ENCODE measurements around the gene MFNG.

The MFNG gene

DNA sequence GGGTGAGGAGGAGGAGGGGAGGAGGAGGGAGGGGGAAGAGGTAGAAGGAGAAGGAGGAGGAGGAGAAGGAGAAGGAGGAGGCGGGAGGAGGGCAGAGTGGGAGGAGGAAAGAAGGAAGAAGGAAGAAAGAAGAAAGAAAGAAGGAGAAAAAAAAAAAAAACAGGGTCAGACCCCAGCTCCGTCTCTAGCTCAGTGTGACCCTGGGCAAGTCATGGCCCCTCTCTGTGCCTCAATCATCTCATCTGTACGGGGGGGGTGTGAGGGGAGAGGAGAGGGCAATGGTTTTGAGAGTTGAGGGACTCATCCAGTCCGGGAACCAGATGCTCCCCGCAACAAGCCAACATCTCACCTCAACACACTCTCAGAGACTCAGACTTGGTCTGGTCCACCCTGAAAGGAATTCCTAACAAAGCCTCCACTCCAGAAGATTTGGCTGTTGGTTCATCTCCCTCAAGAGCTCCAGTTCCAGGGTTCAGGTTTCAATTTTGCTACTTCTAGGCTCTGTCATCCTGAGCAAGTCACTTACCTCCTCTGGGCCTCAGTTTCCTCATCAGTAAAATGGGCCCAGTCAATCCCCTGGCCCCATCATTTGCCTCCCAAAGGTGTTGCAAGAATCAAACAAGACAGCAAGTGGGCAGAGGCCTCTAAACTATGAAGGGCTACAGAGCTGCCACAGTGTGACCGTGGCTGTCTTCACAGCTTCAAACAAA is 25.4 kb upstream of the MFNG start:
- DNase-seq, result no peak

DNA sequence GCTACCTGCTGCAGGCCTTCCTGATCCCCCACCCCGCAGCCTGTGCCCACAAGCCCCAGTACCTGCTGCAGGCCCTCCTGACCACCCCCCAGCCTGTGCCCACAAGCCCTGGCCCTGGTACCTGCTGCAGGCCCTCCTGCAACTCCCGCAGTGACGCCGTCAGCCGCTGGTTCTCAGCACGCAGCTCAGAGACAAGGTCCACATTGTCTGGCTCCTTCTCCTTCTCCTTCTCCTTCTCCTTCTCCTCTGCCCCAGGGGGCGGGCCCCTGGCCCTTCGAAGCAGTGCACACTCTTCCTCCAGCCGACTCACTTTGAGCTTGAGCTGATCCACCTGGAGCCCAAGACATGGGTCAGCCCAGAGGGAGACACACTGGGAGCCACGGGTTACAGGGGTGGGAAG is 23.9 kb upstream of the MFNG start:
- no peak for DNase-seq

DNA sequence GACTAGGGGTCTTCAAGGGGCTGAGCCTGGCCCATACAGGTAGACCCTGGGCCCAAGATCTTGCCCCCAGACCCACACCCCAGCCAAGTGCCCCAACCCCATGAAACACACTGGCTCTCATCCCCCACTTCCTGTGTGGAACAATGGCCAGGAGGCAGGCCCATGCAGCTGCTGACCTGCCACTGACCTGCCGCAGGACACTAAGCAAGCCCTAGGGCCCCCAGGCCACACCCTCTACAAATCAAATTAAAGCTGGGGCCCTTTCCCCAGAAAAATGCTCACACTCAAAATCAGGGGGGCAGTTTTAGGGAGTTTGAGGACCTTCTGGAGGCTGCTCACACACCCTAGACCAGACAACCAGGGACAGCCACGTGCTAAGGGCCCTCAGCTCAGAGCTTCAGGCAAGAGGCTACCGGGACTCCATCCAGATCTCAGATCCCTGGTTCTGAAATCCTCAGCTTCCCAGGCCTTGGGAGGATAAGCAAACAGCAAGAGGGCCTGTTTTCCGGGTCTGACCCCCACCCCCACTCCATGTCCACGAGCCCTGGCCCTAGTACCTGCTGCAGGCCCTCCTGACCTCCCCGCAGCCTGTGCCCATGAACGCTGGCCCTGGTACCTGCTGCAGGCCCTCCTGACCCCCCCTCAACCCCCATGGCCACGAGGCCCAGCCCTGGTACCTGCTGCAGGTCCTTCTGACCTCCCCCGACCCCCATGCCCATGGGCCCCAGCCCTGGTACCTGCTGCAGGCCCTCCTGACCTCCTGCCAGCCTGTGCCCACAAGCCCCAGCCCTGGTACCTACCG is 23.1 kb upstream of the MFNG start:
- no peak for DNase-seq

DNA sequence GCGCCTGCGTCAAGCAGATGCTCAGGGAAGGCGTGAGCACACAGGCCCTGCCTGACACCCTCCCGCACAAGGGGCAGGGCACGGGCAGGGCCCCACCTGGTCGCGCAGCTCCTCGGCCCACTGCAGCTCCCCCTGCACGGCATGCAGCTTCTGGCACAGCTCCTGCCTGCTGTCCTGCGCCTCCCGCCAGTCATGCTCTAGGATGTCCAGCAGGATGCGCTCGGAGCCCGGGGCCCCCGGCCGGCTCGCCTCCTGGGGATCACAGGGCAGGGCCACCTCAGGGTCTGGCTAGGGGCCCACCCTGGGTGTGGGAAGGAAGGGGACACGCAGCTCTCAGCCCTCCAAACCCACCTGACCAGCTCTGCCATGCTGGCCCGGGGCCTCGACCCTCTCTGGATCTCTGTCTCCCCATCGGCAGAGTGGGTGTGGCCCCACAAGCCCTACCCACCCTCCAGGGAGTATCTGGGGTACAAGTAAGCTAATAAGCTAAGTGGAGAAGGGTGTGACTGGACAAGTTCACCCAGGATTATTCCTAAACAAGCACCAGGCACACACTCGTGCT is 22.3 kb upstream of the MFNG start:
- DNase-seq, result no peak

DNA sequence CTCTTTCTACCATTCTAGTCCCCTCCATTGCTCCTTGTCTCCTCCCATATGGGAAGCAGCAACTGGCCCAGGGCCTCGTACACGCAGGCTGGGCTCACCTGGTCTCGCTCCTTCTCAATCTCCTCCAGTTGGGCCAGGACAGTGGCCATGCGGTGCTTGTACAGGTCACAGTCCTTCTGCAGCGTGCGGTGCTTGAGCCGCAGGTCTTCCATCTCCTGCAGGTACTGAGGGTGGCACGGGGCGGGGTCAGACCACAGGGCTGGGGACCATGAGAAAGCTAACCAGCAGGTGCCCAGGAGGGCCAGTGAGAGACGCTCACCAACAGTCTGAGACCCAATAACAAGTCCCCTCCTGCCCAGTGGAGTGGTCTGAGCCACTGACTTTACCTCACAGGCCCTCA is 21.5 kb upstream of the MFNG start:
- no peak for DNase-seq

DNA sequence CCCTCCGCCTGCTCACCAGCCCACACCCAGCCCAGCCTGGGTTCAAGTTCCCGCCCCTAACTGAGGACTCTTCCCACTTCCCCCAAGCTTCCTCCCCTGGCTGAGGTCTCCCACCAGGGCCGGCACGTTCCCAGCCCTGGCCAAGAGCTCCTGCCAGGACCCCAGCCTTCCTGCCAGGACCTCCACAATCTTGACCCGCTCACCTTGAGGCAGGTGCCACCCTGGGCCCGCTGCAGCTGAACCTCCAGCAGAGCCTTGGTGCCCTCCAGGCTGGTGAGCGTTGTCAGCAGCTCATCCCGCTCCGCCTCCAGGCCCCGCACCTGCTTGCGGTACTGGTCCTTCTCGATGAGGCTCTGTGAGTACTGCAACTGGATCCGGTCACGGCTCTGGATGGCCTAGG is 19.8 kb upstream of the MFNG start:
- no peak for DNase-seq

DNA sequence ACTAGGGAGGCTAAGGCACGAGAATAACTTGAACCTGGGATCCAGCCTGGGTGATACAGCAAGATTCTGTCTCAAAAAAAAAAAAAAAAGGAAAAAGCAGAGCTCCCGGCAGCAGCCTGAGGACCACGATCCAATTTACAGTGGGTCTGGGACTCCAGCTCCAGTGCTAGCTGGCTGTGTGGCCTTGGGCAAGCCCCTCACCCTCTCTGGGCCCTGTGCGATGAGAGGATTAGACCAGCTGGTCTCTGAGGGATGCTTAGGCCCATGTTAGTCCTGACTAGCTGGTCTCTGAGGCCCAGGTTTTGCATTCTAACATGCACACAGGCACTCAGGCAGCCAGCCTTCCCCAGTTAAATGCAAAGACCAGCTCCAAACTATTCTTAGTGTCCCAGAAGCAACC is 19.4 kb upstream of the MFNG start:
- no peak for DNase-seq

DNA sequence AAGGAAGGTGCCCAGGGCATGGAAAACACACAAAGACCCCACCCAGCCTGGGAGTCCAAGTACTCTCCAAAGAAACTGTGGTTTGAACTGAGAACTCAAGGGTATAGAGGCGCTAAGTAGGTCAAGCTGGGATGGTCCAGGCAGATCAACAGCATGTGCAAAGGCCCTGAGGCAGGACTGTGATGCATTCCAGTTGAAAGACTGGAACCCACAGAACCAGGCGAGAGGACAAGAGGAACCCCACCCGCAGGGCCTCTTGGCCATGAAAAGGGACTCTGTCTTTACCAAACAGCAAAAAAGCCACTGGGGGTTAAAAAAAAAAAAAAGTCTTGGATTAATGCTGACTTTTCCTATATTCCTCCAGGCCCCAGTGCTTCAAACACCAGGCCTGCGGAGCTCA is 18.8 kb upstream of the MFNG start:
- no peak for DNase-seq

DNA sequence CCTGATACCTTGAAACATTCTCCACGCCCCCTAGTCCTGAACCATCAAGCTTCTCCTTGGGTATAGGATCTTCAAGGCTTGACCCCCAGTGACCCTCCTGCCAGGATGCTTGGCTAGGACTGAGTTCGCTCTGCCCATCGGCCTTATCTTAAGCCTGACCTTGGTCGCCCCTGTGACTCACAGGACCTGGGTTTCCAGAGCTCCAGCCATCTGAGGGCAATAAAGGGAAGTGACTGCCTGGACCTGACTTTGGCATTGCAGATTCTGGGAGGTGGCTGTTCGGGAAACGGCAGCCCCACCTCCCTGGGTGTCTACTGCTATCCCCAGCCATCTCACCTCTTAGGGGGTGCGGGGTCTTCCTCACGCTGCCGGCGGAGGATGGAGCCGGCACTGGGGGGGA is 17.7 kb upstream of the MFNG start:
- DNase-seq, result no peak

DNA sequence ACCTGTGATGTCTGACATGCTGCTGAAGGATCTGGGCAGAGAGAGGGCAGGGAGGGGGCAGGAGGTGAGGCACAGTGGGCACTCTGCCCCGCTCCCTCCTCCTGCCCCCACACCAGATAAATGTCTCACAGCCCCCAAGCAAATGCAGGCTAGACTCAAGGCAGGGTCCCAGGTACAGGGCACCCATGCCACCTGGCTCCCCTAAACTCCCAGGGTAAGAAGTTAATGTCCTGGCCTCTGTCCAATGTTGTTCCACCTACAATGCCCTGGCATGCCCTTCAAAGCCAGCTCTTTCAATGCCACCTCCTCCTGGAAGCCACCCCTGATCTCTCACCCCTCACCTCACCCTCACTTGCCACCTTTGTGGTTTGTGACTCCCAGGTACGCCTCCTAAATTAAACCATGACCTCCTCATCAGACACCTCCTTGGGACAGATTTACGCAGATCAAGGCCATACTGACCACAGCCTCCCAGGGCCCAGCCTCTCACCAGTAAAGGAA is 17.0 kb upstream of the MFNG start:
- no peak for DNase-seq

DNA sequence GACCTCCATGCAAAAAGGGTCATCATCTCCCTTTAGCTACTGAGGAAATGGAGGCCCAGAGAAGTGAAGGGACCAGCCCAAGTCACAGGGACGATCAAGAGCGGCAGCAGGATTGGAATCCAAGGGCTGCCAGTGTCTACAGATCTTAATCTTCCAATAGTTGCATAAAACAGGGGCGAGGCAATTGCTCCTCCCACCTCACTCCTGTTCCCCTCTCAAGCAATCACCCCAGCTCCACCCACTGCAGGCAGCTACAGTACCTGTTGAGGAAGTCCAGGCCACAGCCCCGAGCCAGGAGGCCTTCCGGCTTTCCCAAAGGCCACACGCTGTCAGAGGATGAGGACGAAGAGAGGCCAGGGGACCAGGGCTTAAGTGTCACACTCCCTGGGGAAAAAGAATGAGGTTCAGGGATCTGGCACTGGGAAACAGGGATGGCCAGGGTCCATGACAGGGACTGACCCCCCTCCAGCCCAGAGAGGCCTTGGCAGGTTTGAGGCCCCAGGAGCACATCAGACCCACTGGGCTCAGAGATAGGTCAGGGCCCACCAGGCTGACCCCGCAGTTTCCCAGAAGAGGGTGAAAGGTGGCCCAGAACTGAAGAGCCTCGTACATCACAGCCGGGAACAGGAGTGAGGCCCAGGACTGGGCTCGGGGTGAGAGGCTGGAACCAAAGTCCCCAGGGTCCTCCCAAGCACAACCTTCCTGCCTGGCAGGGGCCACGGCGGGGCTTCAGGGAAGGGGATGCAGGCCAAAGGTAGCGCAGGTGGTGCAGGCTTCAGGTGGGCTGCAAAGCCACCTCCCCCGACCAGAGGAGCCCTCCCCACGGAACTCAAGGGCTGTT is 16.4 kb upstream of the MFNG start:
- DNase-seq, result no peak

DNA sequence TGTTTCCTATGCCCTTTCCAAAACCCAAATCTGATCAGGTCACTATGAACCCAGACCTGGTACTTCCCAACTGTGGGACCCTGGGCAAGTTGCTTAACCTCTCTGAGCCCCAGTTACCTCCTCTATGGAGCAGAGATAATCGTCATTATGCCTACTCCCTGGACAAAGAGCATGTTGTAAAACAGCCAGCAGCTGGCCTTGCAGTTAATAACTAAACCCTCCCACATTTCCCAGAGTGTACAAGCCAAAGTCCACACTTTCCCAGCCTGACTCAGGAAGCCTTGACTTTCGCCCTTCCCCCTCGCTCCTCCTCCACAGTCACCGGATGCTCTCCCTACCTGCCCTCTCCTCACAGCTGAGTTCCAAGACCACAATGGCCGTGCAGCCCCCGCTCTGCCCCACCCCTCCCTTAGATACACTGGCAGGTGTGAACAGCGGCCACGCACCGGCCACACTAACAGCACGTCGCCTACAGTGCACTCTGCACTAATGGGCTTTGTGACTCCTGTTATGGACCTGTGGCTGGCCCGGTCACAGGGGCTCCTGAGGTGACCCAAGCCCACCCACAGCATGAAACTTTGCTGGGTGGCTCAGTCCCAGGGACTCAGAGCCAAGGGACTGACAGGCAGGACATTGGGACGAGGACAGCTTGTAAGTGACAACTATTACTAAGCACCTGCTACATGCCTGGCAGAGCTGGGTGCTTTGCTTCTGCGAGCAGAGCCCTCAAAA is 15.6 kb upstream of the MFNG start:
- DNase-seq, result peak; percentile 72

DNA sequence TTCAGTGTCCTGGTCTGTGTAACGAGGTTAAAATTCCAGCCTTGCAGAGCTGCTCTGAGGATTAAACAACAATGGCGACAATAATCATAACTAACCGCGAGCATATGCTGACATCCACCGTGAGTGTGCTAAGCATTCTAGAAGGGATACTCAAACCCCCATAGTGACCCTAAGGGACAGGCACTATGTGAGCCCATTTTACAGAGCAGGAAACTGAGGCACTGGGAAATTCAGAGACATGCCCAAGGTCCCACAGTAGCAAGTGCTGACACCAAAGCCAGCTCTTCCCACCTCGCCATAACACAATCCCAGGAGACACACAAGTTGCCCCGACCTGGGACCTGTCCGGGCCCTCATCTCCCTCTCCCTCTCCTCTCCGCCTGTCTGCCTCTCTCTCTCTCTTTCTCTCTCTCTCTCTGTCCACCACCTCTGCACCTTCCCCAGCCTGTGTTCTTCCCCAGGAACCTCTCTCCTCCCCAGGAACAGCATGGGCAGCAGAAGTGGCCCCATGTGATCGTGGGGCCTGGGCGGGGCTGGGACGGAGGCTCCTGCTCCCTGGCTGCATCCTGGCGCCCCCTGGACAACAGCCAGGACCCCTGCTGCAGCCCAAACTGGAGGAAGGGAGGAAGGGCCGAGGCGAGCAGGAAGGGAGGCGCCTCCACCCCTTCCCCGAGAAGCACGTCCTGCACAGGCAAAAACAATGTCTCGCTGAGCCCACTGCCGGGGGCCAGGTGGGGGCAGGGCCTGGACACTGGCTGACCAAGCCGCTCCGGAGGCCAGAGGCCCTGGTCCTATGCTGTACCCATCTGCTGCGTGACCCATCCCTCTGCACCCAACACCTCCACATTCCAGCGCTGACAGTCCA is 14.8 kb upstream of the MFNG start:
- DNase-seq, result peak; percentile 20

DNA sequence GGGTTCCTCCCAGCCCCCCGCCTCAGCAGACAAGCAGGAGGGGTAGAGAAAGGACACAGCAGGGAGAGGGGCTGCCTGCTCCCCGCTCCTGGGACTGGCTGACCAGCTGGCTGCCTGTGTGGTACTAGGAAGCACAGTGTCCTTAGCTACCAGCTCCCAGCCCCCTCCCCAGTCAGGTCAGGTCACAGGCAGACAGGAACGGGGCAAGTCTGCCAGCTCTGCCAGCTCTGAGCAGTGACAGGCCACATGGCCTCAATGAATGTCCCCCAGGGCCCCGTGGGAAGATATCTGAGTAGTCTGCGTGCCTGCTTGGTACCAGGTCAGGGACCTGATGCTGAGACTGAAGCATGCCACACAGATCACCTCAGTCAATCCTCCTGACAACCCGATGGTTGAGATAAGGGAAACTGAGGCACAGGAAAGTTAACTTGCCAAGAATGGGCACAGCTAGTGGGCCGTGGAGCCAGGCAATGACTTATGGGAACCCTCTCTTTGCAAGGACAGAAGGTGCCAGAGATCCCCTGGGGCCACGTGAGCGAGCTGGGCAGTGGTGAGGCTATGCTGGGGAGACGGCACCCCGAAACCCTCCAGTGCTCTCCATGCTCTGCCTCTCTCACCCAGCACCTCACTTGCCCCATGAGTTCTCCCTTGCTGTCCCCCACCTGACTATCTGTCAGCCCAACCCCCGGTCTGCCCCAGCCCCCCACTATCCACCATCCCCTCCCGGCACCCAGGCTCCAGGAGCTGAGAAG is 13.8 kb upstream of the MFNG start:
- no peak for DNase-seq

DNA sequence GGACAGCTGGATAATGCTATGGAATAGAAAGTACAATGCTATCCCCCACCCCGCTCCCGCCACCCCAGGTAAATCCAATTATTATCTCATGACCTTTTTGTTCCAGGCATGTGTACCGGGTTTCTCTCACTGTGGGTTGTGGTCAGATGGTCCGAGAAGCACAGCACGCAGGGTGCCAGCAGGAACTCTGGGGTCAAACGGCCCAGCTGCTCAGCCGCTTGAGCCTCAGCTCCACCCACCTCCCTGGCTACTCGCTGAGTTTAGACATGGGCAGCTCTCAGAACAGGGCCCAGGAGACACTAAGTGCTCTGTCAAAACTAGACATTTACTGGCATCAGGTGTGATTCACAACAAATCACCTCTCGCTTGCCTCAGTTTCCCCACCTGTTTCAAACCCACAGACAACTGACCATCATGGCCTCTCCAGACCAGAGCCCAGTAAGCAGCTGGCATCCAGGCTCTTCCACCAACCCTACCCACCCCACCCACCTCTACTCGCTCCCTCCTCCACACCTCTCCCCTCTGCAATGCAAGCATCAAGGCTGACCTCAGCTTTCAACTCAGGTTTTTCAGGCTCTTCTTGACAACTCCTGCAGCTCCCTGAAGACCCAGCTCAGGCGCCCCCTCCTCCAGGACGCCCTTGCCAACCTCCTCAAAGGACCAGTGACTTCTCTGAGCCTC is 13.0 kb upstream of the MFNG start:
- DNase-seq, result no peak

DNA sequence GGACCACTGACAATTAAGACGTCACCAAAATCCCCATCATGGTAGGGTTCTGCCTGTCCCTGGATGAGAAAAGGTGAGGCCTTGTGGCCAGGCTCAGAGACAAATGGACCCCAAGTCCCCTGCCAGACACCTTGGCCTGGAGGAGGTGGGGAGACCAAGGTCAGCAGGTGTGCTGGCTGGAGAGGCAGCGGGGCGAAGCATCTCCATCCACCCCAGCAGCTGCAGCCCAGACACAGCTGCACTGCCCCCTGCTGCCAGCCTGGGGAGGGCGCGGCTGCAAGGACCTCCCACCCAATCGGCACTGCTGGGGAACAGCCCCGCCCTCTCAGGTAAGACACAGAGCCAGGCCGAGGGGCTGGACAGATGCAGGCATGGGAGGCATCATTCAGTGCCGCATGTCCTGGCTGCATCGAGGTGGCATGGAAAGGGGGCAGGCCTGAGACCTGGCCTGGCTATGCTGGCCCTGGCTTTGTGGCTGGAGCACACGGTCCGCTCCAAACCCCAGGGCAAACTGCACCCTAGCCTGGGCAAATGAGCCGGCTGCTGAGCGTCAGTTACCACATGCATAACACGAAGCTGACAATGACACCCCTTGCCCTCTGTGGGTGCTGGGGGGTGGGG is 12.2 kb upstream of the MFNG start:
- peak; percentile 22 for DNase-seq

DNA sequence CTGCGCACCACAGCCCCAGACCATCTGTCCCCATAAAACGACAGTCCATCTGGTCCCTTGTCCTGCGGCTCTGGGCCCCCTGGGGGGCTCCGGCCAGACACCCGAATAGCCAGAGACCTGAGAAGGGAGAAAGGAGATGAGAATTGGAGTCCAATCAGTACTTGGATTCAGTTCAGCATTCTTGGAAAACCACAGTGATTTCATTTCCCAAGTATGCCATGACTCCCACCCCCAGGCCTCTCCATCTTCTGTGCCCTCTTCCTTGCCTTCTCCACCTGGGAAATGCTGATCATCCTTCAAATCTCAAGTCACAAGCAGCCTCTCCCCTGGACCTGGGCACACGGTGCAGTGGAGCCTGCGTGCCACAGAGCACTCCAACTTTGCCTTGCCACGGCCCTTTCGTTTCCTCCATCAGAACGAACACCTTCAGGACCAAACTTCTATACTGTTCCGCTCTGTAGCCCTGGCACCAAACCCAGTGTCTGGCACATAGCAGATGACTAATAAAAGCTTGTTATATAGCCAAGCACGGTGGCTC is 10.9 kb upstream of the MFNG start:
- no peak for DNase-seq

DNA sequence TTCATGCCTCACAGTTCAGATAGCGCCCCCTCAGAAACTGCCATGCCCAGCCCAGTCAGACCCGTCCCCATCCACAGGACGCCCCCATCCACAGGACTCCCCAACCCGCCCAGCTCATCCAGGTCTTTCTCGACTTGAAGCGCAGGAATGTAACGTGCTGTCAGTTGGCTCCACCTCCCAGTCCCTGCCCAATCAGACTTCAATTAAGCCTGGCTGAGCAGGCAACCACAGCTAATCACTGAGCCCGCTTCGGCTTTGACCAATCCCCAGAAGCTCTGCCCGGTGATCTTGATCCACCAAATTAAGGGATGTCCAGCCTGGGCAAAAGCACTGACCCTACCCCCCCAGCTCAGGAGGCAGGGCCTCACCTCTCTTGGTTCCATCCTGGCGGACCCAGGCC is 10.5 kb upstream of the MFNG start:
- DNase-seq, result no peak

DNA sequence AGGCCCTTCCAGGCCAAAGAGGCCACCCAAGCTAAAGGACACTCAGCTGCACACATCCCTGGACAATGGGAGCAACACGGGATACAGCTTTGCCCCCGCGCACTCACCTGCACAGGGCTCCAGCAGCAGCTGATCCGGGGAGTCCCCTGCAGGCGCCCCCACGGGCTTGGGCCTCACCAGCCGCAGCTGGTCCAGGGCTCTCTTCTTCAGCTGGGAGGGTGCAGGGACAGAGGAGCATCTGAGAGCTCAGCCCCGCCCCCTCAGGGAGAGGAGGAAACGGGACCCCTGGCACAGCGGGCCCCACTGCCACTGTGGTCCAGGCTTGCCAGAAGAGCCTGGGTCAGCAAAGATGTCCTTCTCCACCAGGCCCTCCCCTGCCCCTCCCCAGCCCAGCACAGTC is 7.8 kb upstream of the MFNG start:
- no peak for DNase-seq

Measured in COR-L47 (cell line).